HG02840 (cell line): ENCODE measurements around the gene NHERF2.

Source experiments
- ATAC-seq: cut with Tn5 transposase; IDR thresholded peaks from one replicate; pipeline ENCODE4 v1.9.1; 2021; ENCODE audit warnings: mild to moderate bottlenecking, moderate library complexity, moderate number of reproducible peaks; ENCODE audit not compliant: unreplicated experiment, low FRiP score

The NHERF2 gene

GRCh38 chr16:1990351-1991134 lies 36.2 kb upstream of the NHERF2 start:
- ATAC-seq: peak; percentile 1

GRCh38 chr16:1991135-1991551 lies 35.6 kb upstream of the NHERF2 start:
- ATAC-seq: peak; percentile 34

- peak; percentile 36 for ATAC-seq
These were observed 35.1 kb upstream of the NHERF2 start for GRCh38 chr16:1991588-1991947.

GRCh38 chr16:1991948-1992703 lies 34.6 kb upstream of the NHERF2 start:
- peak; percentile 50 for ATAC-seq

GRCh38 chr16:1992704-1993317 lies 33.9 kb upstream of the NHERF2 start:
- no peak for ATAC-seq

GRCh38 chr16:1993731-1994131 lies 33.0 kb upstream of the NHERF2 start:
- no peak for ATAC-seq

- ATAC-seq: no peak
These were observed 29.0 kb upstream of the NHERF2 start for GRCh38 chr16:1997494-1998359.

GRCh38 chr16:1998360-1998835 lies 28.3 kb upstream of the NHERF2 start:
- no peak for ATAC-seq

- ATAC-seq: no peak
These were observed 27.6 kb upstream of the NHERF2 start for GRCh38 chr16:1998852-1999801.

- ATAC-seq: no peak
These were observed 26.7 kb upstream of the NHERF2 start for GRCh38 chr16:1999866-2000514.

- ATAC-seq: no peak
These were observed 25.7 kb upstream of the NHERF2 start for GRCh38 chr16:2001035-2001434.

GRCh38 chr16:2001456-2002355 lies 25.0 kb upstream of the NHERF2 start:
- no peak for ATAC-seq

GRCh38 chr16:2002406-2003230 lies 24.1 kb upstream of the NHERF2 start:
- no peak for ATAC-seq

- ATAC-seq: no peak
These were observed 23.4 kb upstream of the NHERF2 start for GRCh38 chr16:2003231-2003826.

GRCh38 chr16:2003827-2004641 lies 22.7 kb upstream of the NHERF2 start:
- ATAC-seq: no peak
